KMS-11 (cell line): ENCODE results near the gene DPP10.

Experiments used
- H2AFZ ChIP-seq: fragments of 200-600 bp; sonication (generic); 2 replicates; pipeline ENCODE4 v1.6.1; 2016; ENCODE audit warnings: antibody characterized with exemption, mixed run types, low read depth
- H3K27ac ChIP-seq: fragments of 200-600 bp; sonication (generic); 2 replicates; pipeline ENCODE4 v1.6.1; 2016; ENCODE audit warnings: mild to moderate bottlenecking, mixed run types
- H3K27me3 ChIP-seq: fragments of 200-600 bp; sonication (generic); 2 replicates; pipeline ENCODE4 v1.6.1; 2017; ENCODE audit warnings: mild to moderate bottlenecking, low read depth, mixed run types, moderate library complexity; ENCODE audit not compliant: insufficient read depth
- H3K36me3 ChIP-seq: fragments of 200-600 bp; sonication (generic); 2 replicates; pipeline ENCODE4 v1.6.1; 2017; ENCODE audit warnings: mild to moderate bottlenecking, mixed run types; ENCODE audit not compliant: insufficient read depth
- H3K4me1 ChIP-seq: fragments of 200-600 bp; sonication (generic); 2 replicates; pipeline ENCODE4 v1.6.1; 2016; ENCODE audit warnings: mild to moderate bottlenecking, low read depth, mixed run types; ENCODE audit not compliant: poor library complexity, severe bottlenecking
- H3K4me2 ChIP-seq: fragments of 200-600 bp; sonication (generic); 2 replicates; pipeline ENCODE4 v1.7.0; 2016; ENCODE audit warnings: mild to moderate bottlenecking, mixed run types
- H3K4me3 ChIP-seq: fragments of 200-600 bp; sonication (generic); IDR thresholded peaks from 2 replicates; pipeline ENCODE4 v1.6.1; 2017; ENCODE audit warnings: low read depth, low read length, mixed read lengths; ENCODE audit not compliant: insufficient read depth
- H3K79me2 ChIP-seq: fragments of 200-600 bp; sonication (generic); 2 replicates; pipeline ENCODE4 v1.6.1; 2016; ENCODE audit warnings: low read depth, mixed run types; ENCODE audit not compliant: insufficient read depth
- H3K9ac ChIP-seq: fragments of 200-600 bp; sonication (generic); 2 replicates; pipeline ENCODE4 v1.6.1; 2016; ENCODE audit warnings: mild to moderate bottlenecking, mixed run types
- H4K20me1 ChIP-seq: fragments of 200-600 bp; sonication (generic); 2 replicates; pipeline ENCODE4 v1.6.1; 2016; ENCODE audit warnings: mild to moderate bottlenecking, mixed run types; ENCODE audit not compliant: insufficient read depth
- TF ChIP-seq, protein P1 (sequence below): fragments of 200-600 bp; sonication (generic); conservative IDR thresholded peaks from 2 replicates; pipeline ENCODE4 v1.6.1; 2017; ENCODE audit warnings: low read depth, mild to moderate bottlenecking, antibody characterized with exemption, low read length, moderate library complexity, mixed read lengths

Gene DPP10

GRCh38 chr2:115838539-115838938 lies 1396.1 kb downstream of the DPP10 start:
- Histone ChIP-seq H2AFZ (no peak overlapping the region), H3K27me3 (no peaks in the 10 kb centered on the region), H3K36me3 (no peaks in the 10 kb centered on the region), H3K79me2 (no peaks in the 10 kb centered on the region), H3K27ac (no peak overlapping the region), H4K20me1 (no peaks in the 10 kb centered on the region), H3K9ac (no peak overlapping the region), H3K4me3 (no peak overlapping the region), H3K4me2 (no peak overlapping the region), H3K4me1 (no peaks in the 10 kb centered on the region)
- TF ChIP-seq, protein P1, sequence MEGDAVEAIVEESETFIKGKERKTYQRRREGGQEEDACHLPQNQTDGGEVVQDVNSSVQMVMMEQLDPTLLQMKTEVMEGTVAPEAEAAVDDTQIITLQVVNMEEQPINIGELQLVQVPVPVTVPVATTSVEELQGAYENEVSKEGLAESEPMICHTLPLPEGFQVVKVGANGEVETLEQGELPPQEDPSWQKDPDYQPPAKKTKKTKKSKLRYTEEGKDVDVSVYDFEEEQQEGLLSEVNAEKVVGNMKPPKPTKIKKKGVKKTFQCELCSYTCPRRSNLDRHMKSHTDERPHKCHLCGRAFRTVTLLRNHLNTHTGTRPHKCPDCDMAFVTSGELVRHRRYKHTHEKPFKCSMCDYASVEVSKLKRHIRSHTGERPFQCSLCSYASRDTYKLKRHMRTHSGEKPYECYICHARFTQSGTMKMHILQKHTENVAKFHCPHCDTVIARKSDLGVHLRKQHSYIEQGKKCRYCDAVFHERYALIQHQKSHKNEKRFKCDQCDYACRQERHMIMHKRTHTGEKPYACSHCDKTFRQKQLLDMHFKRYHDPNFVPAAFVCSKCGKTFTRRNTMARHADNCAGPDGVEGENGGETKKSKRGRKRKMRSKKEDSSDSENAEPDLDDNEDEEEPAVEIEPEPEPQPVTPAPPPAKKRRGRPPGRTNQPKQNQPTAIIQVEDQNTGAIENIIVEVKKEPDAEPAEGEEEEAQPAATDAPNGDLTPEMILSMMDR = no peak

DNA sequence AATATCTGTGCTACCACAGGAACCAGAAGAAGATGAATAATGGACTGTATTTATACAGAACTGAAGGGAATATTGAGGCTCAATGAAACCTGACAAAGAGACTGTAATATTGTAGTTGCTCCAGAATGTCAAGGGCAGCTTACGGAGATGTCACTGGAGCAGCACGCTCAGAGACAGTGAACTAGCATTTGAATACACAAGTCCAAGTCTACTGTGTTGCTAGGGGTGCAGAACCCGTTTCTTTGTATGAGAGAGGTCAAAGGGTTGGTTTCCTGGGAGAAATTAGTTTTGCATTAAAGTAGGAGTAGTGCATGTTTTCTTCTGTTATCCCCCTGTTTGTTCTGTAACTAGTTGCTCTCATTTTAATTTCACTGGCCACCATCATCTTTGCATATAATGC lies 1399.9 kb downstream of the DPP10 start:
- H3K27ac ChIP-seq = no peak overlapping the region
- H3K4me3 ChIP-seq = no peak overlapping the region
- TF ChIP-seq, protein P1 = no peak

GRCh38 chr2:115848192-115848591 lies 1405.8 kb downstream of the DPP10 start:
- H3K79me2 ChIP-seq = no peaks in the 10 kb centered on the region
- H3K4me1 ChIP-seq = no peaks in the 10 kb centered on the region
- H3K27ac ChIP-seq = no peak overlapping the region
- H2AFZ ChIP-seq = no peak overlapping the region
- TF ChIP-seq, protein P1 = no peak
- no peak overlapping the region for H3K9ac ChIP-seq
- no peak overlapping the region for H3K4me2 ChIP-seq
- H3K4me3 ChIP-seq = no peak overlapping the region
- H3K36me3 ChIP-seq = no peaks in the 10 kb centered on the region
- no peaks in the 10 kb centered on the region for H3K27me3 ChIP-seq
- H4K20me1 ChIP-seq = no peaks in the 10 kb centered on the region

More for the DNA sequence above, 1399.9 kb downstream of the DPP10 start:
- Histone ChIP-seq H3K36me3 (no peaks in the 10 kb centered on the region), H3K4me1 (no peaks in the 10 kb centered on the region), H3K4me2 (no peak overlapping the region), H4K20me1 (no peaks in the 10 kb centered on the region), H3K9ac (no peak overlapping the region), H3K79me2 (no peaks in the 10 kb centered on the region), H2AFZ (no peak overlapping the region), H3K27me3 (no peaks in the 10 kb centered on the region)

DNA sequence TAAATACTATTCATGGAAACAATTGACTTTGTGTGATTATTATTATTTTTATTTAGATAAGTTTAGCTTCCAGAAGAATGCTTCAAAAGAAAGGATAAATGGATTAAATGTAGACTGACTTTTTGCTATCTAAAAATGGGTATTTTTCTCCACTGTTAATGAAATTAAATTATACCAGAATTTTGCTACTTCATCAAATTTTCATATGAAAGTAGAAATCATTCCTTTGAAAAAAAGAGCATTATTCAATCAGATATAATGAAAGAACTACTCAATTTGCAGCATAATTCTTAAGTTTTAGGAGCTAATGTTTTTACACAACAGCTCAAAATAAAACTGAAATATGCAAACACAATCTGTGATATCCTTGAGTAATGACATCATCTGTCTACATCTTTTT lies 1424.6 kb downstream of the DPP10 start:
- no peaks in the 10 kb centered on the region for H3K27me3 ChIP-seq
- H4K20me1 ChIP-seq = no peaks in the 10 kb centered on the region
- no peak overlapping the region for H3K9ac ChIP-seq
- no peak overlapping the region for H3K4me2 ChIP-seq
- TF ChIP-seq, protein P1 = no peak
- no peaks in the 10 kb centered on the region for H3K36me3 ChIP-seq
- H3K4me1 ChIP-seq = no peaks in the 10 kb centered on the region
- no peak overlapping the region for H3K4me3 ChIP-seq
- H3K79me2 ChIP-seq = no peaks in the 10 kb centered on the region
- no peak overlapping the region for H2AFZ ChIP-seq
- H3K27ac ChIP-seq = no peak overlapping the region
